ENCODE measurements around the gene C1R.

DNA sequence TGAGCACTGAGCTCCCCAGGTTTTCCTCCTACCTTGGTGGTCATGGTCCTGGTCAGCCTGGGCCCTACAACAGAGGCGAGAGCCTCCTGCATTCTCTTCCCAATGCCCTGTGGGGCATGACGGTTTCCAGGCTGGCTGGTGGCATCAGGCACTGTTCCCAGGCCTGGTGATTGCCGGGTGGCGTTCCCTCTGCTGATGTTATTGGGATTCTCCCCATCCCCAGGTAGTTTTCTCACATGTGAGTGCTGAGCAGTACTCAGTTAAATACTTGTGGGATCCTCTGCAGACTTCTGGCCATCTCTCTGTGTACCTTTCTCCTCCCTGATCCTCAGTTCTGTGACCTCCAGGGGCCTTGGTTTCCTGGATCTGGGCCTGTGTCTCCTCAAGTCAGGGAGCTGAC is 15.8 kb downstream of the C1R start:
- no peak for TF ChIP-seq CTCF (tag by site-specific recombination; IDR thresholded peaks at IDR 0.05)
- no peak for TF ChIP-seq ZBTB48 (tag by site-specific recombination; IDR thresholded peaks at IDR 0.05)
- TF ChIP-seq, protein P1, sequence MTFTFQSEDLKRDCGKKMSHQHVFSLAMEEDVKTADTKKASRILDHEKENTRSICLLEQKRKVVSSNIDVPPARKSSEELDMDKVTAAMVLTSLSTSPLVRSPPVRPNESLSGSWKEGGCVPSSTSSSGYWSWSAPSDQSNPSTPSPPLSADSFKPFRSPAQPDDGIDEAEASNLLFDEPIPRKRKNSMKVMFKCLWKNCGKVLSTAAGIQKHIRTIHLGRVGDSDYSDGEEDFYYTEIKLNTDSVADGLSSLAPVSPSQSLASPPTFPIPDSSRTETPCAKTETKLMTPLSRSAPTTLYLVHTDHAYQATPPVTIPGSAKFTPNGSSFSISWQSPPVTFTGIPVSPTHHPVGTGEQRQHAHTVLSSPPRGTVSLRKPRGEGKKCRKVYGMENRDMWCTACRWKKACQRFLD (tag by site-specific recombination; IDR thresholded peaks at IDR 0.05): no peak
- TF ChIP-seq TCF7L2 (IDR thresholded peaks at IDR 0.05; ENCODE audit: borderline replicate concordance, low read depth, low read length): no peak
- no peak for TF ChIP-seq REST (tag by site-specific recombination; IDR thresholded peaks at IDR 0.05)
- TF ChIP-seq ZFHX2 (tag by site-specific recombination; conservative IDR thresholded peaks at IDR 0.05): no peak
- TF ChIP-seq ZNF433 (tag by site-specific recombination; IDR thresholded peaks at IDR 0.05; ENCODE audit: low read depth): no peak
- no peak for TF ChIP-seq PBX3 (CRISPR knock-in tag; IDR thresholded peaks at IDR 0.05)
- no peak for TF ChIP-seq ZNF600 (tag by site-specific recombination; IDR thresholded peaks at IDR 0.05)
- TF ChIP-seq ZNF664 (tag by site-specific recombination; IDR thresholded peaks at IDR 0.05): no peak
- no peak for TF ChIP-seq ZNF248 (tag by site-specific recombination; IDR thresholded peaks at IDR 0.05)
- TF ChIP-seq ZNF473 (tag by site-specific recombination; IDR thresholded peaks at IDR 0.05): no peak
- TF ChIP-seq YY1 (tag by site-specific recombination; IDR thresholded peaks at IDR 0.05): no peak
